Astrocyte (in vitro differentiated cells and primary cell): ENCODE results near the gene POLN. TPM values are rescaled to one million over a fixed set of nuclear protein-coding genes. Genes with fewer than 3 reads are reported as not detected.

ENCODE experiments used
- DNase-seq: peaks from one replicate; pipeline ENCODE4 v3.0.0-alpha.2; 2010; ENCODE audit warnings: low read depth
- FAIRE-seq: peaks from 2 replicates; lab custom pipeline; 2011; peaks lifted over from hg19 to GRCh38; lab: Jason Lieb, UNC
- H2AFZ ChIP-seq: 2 replicates; pipeline ENCODE4 v1.6.0; 2012; ENCODE audit warnings: low read depth, low read length, inconsistent platforms
- H3K27ac ChIP-seq: 2 replicates; pipeline ENCODE4 v1.5.1; 2011; ENCODE audit warnings: low read depth, low read length, inconsistent platforms
- H3K27me3 ChIP-seq: 2 replicates; pipeline ENCODE4 v1.6.0; 2011; ENCODE audit warnings: low read length, inconsistent platforms; ENCODE audit not compliant: insufficient read depth
- H3K36me3 ChIP-seq: 2 replicates; pipeline ENCODE4 v1.5.1; 2011; ENCODE audit warnings: low read length, inconsistent platforms; ENCODE audit not compliant: insufficient read depth
- H3K4me1 ChIP-seq: 2 replicates; pipeline ENCODE4 v1.5.1; 2011; ENCODE audit warnings: low read length, inconsistent platforms; ENCODE audit not compliant: insufficient read depth
- H3K4me2 ChIP-seq: 2 replicates; pipeline ENCODE4 v1.6.0; 2012; ENCODE audit warnings: low read length, inconsistent platforms
- H3K4me3 ChIP-seq: 2 replicates; pipeline ENCODE4 v1.5.1; 2011; ENCODE audit warnings: low read depth, mild to moderate bottlenecking, low read length, inconsistent platforms; ENCODE audit not compliant: insufficient read depth
- H3K79me2 ChIP-seq: 2 replicates; pipeline ENCODE4 v1.6.0; 2012; ENCODE audit warnings: mild to moderate bottlenecking, low read length, inconsistent platforms; ENCODE audit not compliant: insufficient read depth
- H3K9ac ChIP-seq: 2 replicates; pipeline ENCODE4 v1.6.0; 2012; ENCODE audit warnings: mild to moderate bottlenecking, low read length, inconsistent platforms
- H3K9me3 ChIP-seq: 2 replicates; pipeline ENCODE4 v1.5.1; 2012; ENCODE audit warnings: low read depth, mild to moderate bottlenecking, low read length, inconsistent platforms; ENCODE audit not compliant: insufficient read depth
- H4K20me1 ChIP-seq: 2 replicates; pipeline ENCODE4 v1.6.0; 2012; ENCODE audit warnings: low read length, inconsistent platforms; ENCODE audit not compliant: insufficient read depth
- H3K27ac Mint-ChIP-seq: one replicate; pipeline ENCODE4 v1.8.0; 2021; ENCODE audit warnings: mild to moderate bottlenecking, mixed read lengths; ENCODE audit not compliant: unreplicated experiment
- H3K27me3 Mint-ChIP-seq: one replicate; pipeline ENCODE4 v1.8.0; 2021; ENCODE audit warnings: low read depth, mixed read lengths; ENCODE audit not compliant: unreplicated experiment
- H3K36me3 Mint-ChIP-seq: one replicate; pipeline ENCODE4 v1.8.0; 2021; ENCODE audit warnings: low read depth, mixed read lengths; ENCODE audit not compliant: unreplicated experiment
- H3K4me1 Mint-ChIP-seq: one replicate; pipeline ENCODE4 v1.8.0; 2021; ENCODE audit warnings: low read depth, mixed read lengths; ENCODE audit not compliant: unreplicated experiment
- H3K4me3 Mint-ChIP-seq: one replicate; pipeline ENCODE4 v1.8.0; 2021; ENCODE audit warnings: mild to moderate bottlenecking, moderate library complexity, mixed read lengths; ENCODE audit not compliant: unreplicated experiment
- H3K9me3 Mint-ChIP-seq: one replicate; pipeline ENCODE4 v1.8.0; 2021; ENCODE audit warnings: mild to moderate bottlenecking, mixed read lengths; ENCODE audit not compliant: unreplicated experiment
- EZH2 ChIP-seq: IDR thresholded peaks from 2 replicates; pipeline ENCODE4 v1.6.1; 2012; ENCODE audit warnings: mild to moderate bottlenecking, low read length, inconsistent platforms; ENCODE audit not compliant: insufficient read depth
- total RNA-seq: library from RNA; stranded (reverse); gene quantifications from 2 replicates; pipeline ENCODE4 v1.2.1, GENCODE V29; 2021
- TF ChIP-seq, protein P1 (sequence below): IDR thresholded peaks from 2 replicates; pipeline ENCODE4 v1.5.1; 2011; ENCODE audit warnings: low read depth, mild to moderate bottlenecking, inconsistent platforms, low read length, moderate library complexity; ENCODE audit not compliant: insufficient read depth

Gene POLN
- total RNA-seq, 1 donor from 2014 or later = 3.1 TPM

- H3K9ac ChIP-seq = no peak overlapping the region
- H3K36me3 ChIP-seq = no peaks in the 10 kb centered on the region
- no peaks in the 10 kb centered on the region for H3K4me1 ChIP-seq
- Mint-ChIP-seq H3K4me3 (no peak overlapping the region), H3K36me3 (no peaks in the 10 kb centered on the region), H3K27ac (no peak overlapping the region), H3K4me1 (no peaks in the 10 kb centered on the region), H3K27me3 (peaks cover 12% of the 10 kb centered on the region), H3K9me3 (no peaks in the 10 kb centered on the region)
- no peaks in the 10 kb centered on the region for H3K79me2 ChIP-seq
- H3K4me3 ChIP-seq = no peak overlapping the region
- peaks cover 3% of the 10 kb centered on the region for H3K27me3 ChIP-seq
- peaks cover 4% of the 10 kb centered on the region for H3K9me3 ChIP-seq
- TF ChIP-seq EZH2 = no peak
- TF ChIP-seq, protein P1, sequence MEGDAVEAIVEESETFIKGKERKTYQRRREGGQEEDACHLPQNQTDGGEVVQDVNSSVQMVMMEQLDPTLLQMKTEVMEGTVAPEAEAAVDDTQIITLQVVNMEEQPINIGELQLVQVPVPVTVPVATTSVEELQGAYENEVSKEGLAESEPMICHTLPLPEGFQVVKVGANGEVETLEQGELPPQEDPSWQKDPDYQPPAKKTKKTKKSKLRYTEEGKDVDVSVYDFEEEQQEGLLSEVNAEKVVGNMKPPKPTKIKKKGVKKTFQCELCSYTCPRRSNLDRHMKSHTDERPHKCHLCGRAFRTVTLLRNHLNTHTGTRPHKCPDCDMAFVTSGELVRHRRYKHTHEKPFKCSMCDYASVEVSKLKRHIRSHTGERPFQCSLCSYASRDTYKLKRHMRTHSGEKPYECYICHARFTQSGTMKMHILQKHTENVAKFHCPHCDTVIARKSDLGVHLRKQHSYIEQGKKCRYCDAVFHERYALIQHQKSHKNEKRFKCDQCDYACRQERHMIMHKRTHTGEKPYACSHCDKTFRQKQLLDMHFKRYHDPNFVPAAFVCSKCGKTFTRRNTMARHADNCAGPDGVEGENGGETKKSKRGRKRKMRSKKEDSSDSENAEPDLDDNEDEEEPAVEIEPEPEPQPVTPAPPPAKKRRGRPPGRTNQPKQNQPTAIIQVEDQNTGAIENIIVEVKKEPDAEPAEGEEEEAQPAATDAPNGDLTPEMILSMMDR = no peak
- H2AFZ ChIP-seq = no peak overlapping the region
- no peaks in the 10 kb centered on the region for H4K20me1 ChIP-seq
- no peak overlapping the region for H3K4me2 ChIP-seq
- FAIRE-seq (no peak), DNase-seq (no peak)
- H3K27ac ChIP-seq = no peak overlapping the region
These were observed 175.8 kb downstream of the POLN start for GRCh38 chr4:2066011-2066551.

DNA sequence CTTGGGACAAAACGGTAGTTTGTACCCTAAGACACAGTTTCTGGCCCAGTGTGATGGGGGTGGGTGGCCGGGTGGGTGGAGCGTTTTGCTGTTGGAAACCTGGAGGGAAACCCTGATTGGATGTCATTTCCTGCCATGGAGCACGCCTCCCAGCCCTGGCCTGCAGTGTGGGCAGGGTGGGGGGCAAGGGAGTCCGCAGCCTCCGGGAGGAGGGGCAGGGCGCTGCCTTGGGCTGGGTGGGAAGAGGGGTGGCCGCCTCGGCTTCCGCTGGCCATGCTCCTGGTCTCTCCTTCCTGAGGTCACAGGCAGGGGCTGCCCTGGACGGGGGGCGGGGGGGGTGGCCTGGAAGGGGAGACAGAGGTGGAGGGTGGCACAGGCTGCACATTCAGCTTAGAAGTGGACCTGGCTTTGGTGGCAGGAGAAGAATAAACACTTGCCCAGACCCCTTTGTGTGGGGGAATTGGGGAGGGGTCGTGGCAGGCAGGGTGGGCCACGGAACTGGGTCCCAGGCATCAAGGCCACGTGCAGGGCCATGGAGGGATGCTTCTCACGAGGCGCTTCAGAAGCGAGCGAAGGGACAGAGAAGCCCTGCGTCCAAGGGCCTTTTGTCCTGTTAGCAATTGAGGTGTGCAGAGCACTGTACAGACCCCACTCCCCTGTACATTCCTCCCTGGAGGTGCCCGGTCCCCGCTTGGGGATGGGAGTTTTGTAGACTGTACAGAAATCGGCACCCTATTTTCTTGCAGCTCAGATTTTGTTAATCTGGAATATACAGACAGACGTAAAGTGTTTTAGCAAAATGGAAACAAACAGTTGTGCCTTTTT, 176.6 kb downstream of the POLN start:
- Mint-ChIP-seq H3K27me3 (peaks cover 10% of the 10 kb centered on the region), H3K27ac (no peak overlapping the region), H3K4me3 (no peak overlapping the region), H3K4me1 (no peaks in the 10 kb centered on the region), H3K9me3 (no peaks in the 10 kb centered on the region), H3K36me3 (no peaks in the 10 kb centered on the region)
- no peak overlapping the region for H2AFZ ChIP-seq
- DNase-seq (no peak), FAIRE-seq (no peak)
- no peaks in the 10 kb centered on the region for H3K4me1 ChIP-seq
- no peak overlapping the region for H3K4me3 ChIP-seq
- peaks cover 4% of the 10 kb centered on the region for H3K9me3 ChIP-seq
- H3K27ac ChIP-seq = no peak overlapping the region
- H3K36me3 ChIP-seq = no peaks in the 10 kb centered on the region
- no peak overlapping the region for H3K9ac ChIP-seq
- H3K4me2 ChIP-seq = no peak overlapping the region
- peaks cover 3% of the 10 kb centered on the region for H3K27me3 ChIP-seq
- no peaks in the 10 kb centered on the region for H3K79me2 ChIP-seq
- TF ChIP-seq, protein P1 = no peak
- no peak for TF ChIP-seq EZH2
- no peaks in the 10 kb centered on the region for H4K20me1 ChIP-seq
